ENCODE measurements around the gene DIP2B.

The DIP2B gene

DNA sequence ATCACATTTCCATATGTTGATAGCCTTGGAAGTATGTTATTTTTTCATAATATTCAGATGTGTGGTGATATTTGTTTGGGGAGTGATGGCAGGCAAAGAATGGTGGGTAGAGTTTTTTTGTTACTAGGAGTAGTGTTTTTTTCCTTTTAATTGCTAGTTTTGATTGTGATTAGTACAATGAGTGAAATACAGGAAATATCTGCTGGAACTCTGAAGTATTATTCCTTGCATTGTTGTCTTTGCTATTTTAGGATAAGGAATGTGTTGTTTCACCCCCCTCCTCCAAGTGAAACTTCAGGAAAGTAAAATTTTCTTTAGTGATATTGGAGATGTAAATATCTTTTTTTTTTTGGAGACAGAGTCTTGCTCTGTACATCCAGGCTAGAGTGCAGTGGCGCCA lies 105.4 kb downstream of the DIP2B start:
- no peak for DNase-seq (ENCODE audit: low read depth in 2 of 2, low spot score in 1 of 2)

DNA sequence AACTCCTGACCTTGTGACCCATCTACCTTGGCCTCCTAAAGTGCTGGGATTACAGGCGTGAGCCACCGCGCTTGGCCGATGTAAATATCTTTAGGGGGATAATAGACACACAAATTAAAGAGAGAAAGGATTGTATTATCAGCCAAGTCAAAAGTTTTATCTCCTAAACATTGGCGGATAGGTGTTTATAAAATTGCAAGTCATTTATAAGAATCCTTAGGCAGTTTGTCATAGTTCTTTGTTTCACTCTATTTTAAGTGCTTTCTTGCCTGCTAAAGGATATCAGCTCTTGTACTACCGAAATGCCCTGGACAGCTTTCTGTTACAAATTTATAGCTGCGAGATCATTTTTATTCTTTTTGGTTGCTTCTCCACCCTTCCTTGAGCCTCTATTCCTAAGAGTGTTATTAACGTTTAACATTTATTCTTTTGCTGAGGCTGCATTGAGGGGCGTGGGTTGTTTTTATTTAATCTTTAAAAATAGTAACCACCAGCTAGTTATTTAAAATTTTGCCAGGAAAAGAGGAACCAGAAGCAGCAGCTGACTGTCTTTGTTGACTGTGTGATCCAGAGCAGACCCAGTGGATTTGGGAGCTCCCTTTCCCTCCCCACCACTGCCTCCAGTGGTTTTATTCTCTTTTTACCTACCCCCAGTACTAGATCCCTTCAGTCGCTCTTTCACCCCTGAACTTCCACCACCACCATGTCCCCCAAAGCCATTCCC lies 106.4 kb downstream of the DIP2B start:
- DNase-seq (ENCODE audit: low read depth in 2 of 2, low spot score in 1 of 2), result no peak

DNA sequence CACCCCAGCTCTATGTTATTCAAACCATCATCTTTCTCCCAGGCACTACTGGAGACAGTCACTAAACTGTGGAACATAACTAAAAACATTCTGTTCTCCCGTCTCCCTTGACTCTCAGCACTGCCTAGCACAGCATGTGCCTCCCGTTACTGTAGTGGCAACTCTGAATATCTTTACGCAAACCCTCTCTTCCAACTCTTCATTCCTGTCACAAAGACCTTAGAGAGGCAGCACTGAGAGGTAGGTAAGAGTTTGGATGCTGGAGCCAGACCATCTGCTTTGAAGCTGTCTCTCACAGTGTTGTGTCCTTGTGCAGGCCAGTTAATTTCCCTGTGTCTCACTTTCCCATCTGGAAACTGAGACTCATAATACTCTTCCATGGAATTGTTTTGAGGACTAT lies 108.1 kb downstream of the DIP2B start:
- DNase-seq (ENCODE audit: low read depth in 2 of 2, low spot score in 1 of 2), result no peak

DNA sequence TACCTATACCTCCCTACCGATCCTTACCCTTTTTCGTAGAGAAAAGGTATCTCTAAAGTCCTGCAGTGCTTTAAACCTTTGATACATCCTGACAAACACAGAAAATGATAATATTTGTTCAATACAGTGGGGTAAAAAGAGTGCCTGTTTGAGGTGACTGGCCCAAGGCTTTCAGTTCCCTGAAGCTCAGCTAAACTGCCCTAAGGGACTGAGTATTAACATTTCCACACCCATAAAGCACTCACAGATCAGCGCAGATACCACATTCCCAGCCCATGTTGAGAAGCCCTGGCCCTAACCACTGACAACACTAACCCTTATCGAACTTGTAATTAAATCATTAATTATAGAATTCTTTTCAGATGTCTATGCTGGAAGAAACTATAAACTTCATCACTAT lies 108.7 kb downstream of the DIP2B start:
- DNase-seq (ENCODE audit: low read depth in 2 of 2, low spot score in 1 of 2), result no peak

DNA sequence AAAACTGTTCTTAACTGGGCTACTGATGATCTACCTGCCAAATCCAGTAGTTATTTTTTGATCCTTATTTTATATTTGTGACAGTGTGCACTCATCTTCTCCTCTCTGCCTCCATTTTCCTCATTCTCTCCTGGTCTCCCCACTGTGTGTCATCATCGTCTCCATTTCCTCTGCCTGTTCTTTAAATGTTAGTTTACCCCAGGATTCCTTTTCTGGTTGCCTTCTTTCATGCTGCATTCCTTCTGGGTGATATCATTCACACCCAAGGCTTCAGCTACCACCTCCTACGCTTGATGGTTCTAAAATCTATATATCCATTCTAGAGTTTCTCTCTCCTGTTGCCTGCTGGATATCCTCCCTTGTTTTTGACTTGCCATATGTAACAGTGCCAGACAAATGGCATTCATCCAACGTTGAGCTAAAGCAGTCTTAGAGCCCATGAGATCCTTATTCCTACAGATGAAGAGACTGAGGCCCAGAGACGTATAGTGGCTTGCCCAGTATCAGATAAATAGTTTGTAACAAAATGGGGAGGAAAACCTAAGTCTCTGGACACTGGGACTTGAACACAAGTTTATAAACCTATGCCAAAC lies 109.5 kb downstream of the DIP2B start:
- DNase-seq (ENCODE audit: low read depth in 2 of 2, low spot score in 1 of 2), result no peak

DNA sequence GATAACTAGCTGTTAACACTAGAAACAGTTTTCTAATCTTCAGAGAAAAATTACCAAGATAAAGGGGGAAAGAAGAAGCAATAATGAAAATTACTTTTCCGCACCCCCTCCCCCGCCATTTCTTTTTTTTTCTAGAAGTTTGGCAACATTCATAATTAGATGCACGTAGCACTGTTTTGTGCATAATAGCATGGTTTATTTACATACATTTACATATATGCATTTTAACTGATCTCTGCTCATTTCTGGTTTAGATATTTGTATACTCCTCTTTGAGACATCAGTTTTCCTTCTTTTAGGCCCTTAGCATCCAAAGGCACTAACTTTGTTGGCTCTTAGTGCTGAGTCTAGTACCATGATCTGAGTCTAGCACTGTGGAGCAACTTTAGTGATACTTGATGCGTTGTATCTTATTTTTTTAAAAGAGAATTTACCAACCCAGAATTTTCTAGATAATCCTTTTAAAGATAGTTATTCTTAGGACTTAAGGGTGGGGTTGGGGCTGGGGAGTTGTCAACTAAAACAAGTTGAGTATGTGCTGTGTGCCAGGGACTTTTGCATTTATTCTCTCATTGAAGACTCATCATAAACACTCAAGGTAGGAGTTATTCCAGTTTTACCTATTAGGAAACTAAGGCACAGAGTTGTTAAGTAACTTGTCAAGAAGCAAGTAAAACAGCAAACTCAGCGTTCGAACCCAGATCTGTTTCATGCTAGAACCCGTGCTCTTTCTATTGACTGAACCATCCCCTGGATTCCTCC lies 110.5 kb downstream of the DIP2B start:
- DNase-seq (ENCODE audit: low read depth in 2 of 2, low spot score in 1 of 2), result no peak

DNA sequence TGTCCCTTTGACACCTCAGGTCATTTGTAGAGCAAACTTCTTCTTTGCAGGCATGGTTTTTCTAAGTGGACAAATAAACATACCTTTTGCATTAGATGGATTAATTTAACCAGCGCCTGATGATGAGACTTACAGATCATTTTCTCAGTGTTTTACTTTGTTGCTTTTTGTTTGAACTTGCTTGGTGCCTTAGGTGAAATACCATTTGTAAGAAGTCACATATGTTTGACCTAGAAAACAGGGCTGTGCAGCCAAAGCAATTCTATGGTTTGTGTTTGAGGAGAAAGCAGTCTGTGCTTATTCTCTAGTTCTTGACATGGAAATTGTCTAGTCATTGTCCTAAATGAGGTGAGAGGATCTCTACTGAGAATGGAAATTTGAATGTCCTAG lies 111.1 kb downstream of the DIP2B start:
- DNase-seq (ENCODE audit: low read depth in 2 of 2, low spot score in 1 of 2), result no peak

DNA sequence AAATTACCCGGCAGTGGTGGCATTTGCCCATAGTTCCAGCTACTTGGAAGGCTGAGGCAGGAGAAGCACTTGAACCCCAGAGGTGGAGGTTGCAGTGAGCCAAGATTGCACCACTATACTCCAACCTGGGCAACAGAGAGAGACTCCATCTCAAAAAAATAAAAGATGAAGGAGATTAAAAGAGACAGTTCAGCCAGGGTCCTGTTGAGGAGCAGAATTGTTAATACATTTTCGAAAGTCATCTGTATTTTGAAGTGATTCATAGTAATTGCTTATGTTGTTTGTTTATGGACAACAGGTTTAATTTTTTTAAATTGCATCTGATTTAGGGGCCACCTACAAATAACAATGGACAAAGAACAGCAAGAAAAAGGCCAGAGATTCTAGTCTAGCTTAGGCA lies 112.9 kb downstream of the DIP2B start:
- no peak for DNase-seq (ENCODE audit: low read depth in 2 of 2, low spot score in 1 of 2)

DNA sequence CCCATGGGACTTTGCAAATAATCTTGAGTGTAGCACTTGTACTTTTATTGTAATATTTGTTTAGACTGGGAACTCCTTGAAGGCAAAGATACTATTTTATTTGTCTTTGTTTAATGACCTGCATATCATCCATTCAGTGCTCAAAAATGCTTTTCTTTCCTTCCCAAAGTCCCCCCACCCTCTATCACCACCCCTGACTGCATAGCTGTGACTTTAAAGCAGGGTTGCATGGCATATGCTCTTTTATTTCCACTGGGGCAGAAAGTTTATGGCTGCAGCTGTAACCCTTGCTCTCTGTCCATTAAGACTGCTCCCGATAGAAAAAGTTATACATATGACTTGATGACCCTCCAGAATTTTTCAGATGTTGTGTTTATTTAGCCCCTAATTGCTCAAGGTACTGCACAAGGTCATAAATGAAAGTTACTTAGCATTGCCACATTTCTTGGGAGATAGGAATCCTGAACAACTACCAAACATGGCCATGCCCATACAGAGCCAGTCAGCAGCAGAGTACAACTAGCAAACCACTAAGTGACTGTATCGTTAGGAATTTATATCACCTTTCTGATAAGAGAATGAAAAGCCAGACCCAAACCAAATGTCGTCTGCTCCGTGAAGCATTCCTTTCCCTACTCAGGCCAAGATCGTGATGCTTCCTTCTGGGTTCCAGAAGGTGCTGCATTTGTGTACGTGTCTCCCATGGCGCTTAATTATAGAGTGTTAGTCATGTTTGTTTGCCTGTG lies 114.3 kb downstream of the DIP2B start:
- no peak for DNase-seq (ENCODE audit: low read depth in 2 of 2, low spot score in 1 of 2)

DNA sequence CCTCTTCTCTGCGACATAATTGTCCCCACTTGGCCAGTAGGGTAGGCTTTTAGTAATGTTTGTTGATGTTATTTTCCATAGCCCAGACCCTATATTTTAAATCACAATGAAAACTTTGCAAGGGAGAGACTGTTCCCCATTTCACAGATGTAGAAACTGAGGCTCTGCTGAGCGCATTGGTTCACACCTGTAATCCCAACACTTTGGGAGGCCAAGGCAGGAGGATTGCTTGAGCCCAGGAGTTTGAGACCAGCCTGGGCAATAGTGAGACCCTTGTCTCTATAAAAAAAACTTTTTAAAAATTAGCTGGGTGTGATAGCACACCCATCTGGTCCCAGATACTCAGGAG lies 114.8 kb downstream of the DIP2B start:
- no peak for DNase-seq (ENCODE audit: low read depth in 2 of 2, low spot score in 1 of 2)

DNA sequence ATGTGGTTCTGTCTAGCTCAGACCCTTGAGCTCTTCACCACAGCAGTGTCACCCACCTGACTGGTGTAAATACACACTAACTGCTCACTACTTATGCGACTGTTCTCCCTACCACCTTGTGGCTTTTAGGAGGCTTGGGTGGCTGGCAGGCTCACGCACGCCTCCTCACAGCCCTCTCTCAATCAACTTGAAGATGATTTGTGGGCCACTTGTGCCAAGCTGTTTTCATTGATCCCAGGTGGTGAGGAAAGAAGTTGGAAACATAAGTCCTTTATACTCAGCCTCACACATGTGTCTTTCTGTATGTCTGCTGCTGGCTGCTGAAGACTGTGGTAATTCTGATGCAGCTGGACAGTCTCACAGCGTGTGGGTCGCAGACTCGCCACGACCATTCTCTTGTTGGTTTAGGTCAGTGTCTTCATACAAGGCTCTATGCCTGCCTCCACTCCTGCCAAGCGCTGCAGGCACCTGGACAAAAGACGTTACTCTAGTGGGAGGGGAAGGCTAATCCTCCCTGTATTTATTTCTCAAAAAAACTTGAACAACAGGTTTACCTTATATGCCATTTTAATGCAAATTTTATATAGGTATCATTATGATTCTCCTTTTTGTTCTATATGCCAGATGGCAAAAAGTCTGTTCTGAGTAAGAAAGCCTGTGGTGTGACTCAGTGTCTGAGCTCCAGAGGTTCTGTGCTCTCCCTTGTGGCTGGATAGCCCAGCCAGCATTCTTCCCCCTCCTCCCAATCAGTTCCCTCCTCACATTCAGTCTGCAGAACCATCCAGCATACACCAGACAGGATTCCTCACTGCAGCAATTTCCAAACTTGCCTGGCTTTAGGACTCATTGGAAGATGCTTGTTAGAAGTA lies 115.6 kb downstream of the DIP2B start:
- no peak for DNase-seq (ENCODE audit: low read depth in 2 of 2, low spot score in 1 of 2)

DNA sequence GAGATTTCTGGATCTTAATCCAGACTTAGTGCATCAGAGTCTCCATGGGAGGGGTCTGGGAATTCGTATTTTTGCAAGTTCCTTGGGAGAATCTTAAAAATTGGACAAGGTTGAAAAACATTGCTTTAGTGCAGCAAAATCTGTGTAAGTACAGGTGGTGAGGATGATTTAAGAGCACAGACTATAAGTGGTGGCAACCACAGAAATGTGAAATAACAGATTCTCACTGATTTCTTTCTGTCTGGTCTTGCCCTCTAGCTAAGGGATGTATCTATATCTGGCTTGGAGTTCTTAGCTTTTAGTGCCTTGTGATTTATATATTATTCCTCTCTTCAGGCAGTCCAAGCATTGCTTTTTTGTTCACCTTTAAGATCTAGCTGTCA lies 116.2 kb downstream of the DIP2B start:
- no peak for DNase-seq (ENCODE audit: low read depth in 2 of 2, low spot score in 1 of 2)

DNA sequence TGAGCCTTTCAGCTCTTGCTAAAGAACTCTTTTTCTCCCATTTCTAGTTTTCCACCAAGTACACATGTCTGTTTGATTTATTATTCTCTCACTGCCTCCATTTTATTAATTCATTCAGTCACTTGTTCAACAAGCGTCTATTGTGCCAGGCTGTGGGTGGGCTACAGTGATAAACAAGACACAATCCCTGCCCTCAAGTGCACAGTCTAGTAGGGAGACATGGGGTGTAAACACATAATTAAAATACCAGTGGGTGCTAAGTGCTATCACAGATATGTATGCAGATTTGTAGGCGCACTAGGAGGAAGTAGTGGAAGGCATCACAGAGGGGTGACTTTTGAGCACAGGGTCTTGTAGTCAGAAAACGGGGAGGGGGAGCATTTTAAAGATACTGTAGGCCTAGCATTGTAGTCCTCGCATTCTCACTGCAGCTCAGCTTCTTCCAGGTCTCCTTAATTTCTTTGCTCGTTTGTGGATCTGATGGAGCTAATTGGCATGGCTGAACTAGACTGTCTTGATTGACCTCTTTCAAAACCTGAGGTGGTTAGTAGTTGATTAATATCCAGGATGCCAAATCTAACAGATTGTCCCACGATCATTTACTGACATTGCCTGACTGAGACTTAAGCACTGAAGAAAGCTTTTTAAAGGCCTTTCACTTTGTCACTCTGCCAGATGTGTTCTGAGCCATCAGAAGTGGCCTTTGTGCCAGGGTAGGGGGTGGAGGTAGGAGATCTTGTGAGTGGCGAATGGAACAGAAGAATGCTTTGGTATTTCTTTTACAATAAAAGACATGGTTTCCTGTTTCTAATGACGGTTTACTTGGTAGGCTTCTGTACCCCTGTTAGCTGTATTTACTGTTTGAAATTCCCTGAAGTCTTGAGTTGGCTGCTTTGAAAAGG lies 116.9 kb downstream of the DIP2B start:
- DNase-seq (ENCODE audit: low read depth in 2 of 2, low spot score in 1 of 2), result no peak

DNA sequence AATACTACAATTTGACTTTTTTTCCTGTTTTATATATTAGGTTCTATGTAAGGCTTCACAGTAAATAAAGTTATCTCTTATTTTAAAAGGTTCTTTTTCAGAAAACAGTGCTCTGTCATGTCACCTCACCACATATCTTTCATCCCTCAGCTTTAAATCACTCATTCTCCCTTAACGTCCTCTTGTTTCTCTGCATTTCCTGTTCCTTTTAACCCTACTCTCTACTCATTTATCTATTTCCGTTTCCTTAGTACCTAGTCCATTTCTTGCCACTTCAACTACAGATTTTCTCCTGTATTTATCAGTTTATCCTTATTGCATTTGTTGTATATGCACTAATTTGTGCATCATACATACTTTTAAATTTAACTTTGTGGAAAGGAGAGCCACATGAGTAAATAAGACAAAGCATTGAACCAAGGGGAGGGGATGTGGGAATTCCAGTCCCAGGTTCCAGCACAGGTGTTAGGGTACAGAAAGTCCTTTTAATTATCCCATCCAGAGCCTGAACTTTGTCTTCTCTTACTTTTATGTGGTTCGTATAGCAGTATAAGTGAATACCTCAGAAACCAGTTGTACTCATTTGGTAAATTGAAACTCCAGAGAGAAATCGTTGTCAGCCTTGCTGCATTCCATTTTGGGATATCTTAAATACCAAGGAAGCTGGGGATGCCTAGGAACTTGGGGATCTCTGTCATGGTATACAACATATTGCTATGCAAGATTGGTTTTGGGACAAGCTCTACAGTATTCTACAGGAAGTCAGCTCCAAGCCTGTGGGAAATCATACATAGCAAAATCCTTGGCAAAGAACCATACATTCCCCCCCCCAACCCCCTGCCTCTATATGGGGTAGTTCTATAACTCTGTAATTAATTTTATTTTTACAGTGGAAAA lies 120.5 kb downstream of the DIP2B start:
- DNase-seq (ENCODE audit: low read depth in 2 of 2, low spot score in 1 of 2), result no peak

DNA sequence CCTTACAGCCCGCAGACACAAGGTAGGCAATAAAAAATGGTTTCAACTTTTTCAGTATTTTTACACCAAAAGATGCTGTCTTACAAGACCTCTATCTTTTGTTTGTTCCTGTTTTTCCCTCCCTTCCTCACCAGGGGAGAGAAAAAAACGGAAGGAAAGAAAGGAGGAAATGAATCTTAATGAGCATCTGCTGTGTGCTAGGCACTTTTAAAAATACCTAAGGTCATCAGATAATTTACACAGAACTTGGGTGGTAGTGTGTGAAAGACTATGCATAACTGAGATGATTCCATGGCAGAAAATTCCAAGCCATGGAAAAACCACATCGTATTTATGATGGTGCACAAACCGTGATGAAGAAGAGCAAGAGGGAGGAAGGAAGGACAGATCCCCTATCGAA lies 121.2 kb downstream of the DIP2B start:
- no peak for DNase-seq (ENCODE audit: low read depth in 2 of 2, low spot score in 1 of 2)

DNA sequence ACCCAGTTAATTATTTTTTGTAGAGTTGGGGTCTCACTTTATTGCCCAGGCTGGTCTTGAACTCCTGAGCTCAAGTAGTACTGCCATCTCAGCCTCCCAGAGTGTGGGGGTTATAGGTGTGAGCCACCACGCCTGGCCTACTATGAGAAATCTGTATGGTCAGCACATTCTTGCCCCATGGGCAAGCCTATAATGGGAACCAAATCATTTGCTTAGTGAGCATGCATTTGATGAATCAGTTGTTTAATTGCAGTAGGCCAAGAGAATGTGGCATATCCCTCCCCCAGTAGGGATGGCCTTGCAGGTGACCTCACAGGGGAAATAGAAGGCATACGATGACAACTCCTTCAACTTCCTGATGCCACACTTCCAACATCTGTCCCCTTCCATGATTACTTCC lies 122.7 kb downstream of the DIP2B start:
- no peak for DNase-seq (ENCODE audit: low read depth in 2 of 2, low spot score in 1 of 2)

DNA sequence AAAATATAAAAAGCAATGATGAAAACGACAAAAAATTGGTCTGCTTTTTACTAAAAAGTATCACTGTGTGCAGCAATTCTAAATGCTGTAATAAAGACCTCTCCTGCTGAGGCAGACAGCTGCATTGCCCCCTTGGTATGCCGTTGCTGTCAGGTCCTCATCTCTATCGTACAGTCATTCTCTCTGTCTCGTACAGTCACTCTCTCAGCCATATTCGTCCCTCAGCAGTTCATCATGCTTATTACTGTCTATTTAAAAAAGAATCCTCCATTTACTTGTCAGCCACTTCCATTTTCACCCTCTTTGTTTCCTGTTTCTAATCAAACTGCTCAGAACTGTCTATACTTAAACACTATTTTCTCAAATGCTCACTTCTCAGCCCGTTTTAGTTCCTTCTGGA lies 123.6 kb downstream of the DIP2B start:
- no peak for DNase-seq (ENCODE audit: low read depth in 2 of 2, low spot score in 1 of 2)

DNA sequence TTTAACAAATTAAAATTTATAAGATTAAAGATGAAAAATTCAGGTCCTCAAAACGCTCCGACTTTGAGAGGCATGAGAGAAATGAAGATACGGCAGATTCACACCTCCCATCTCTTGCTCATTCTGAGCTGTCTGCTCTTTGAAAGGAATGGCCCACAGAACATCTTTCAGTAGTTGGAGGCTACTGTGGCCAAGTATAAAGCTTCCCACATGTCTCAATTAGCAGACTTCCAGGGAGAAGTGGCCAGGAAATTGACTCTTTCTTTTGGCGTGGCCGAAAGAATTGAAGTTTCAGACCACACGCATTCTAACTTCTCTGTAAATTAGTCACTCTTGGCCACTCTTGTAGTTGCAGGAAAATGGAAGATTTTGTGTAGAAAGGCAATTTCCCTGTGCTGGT lies 129.2 kb downstream of the DIP2B start:
- no peak for DNase-seq (ENCODE audit: low read depth in 2 of 2, low spot score in 1 of 2)

DNA sequence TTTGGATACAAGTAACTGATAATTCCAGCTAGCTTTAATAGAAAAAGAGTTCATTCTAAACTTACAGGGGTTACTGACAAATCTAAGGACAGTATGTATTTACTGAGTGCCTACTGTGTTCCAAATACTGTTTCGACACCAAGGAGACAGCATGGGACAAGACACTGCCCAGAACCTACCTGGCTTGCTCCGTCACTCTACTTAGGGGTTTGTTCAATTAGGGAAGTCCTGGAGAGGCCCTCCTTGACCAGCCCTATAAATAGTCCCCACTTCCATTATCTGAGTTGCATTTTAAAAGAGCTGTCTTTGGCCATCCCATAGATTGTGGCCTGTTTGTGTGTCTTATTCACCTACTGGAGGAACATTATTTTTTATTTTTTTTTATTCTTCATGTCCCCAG lies 129.6 kb downstream of the DIP2B start:
- no peak for DNase-seq (ENCODE audit: low read depth in 2 of 2, low spot score in 1 of 2)
